OCI-LY1 (cell line): ENCODE measurements around the gene RAD52.

Source experiments
- EZH2 ChIP-seq: fragments of 200-600 bp; sonication (generic), shearing (Covaris generic); IDR thresholded peaks from 2 replicates; pipeline ENCODE4 v1.8.0; 2017; ENCODE audit warnings: borderline replicate concordance, mixed run types, mild to moderate bottlenecking, antibody characterized with exemption, low read length, moderate library complexity, mixed read lengths
- TF ChIP-seq, protein P1 (sequence below): fragments of 200-600 bp; sonication (generic), shearing (Covaris generic); IDR thresholded peaks from 2 replicates; pipeline ENCODE4 v1.5.1; 2017; ENCODE audit warnings: mild to moderate bottlenecking, antibody characterized with exemption, low read length, moderate library complexity, mixed read lengths

- TF ChIP-seq, protein P1, sequence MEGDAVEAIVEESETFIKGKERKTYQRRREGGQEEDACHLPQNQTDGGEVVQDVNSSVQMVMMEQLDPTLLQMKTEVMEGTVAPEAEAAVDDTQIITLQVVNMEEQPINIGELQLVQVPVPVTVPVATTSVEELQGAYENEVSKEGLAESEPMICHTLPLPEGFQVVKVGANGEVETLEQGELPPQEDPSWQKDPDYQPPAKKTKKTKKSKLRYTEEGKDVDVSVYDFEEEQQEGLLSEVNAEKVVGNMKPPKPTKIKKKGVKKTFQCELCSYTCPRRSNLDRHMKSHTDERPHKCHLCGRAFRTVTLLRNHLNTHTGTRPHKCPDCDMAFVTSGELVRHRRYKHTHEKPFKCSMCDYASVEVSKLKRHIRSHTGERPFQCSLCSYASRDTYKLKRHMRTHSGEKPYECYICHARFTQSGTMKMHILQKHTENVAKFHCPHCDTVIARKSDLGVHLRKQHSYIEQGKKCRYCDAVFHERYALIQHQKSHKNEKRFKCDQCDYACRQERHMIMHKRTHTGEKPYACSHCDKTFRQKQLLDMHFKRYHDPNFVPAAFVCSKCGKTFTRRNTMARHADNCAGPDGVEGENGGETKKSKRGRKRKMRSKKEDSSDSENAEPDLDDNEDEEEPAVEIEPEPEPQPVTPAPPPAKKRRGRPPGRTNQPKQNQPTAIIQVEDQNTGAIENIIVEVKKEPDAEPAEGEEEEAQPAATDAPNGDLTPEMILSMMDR: no peak
- TF ChIP-seq EZH2: no peak
Observed at GRCh38 chr12:897386-897785, 52.1 kb downstream of the RAD52 start.
